Caco-2 (cell line): Measurements from ENCODE around the gene OTOP2. TPM values are rescaled to one million over a fixed set of nuclear protein-coding genes. Genes with fewer than 3 reads are reported as not detected.

ENCODE experiments used
- BruUV-seq: library from RNA; stranded (reverse); fragments of 400-500 nt; replicated peaks from 2 replicates; lab custom pipeline; 2021; lab: Mats Ljungman, UMichigan
- CTCF ChIA-PET: fragments of 300-600 bp; sonication (Branson Sonifier 250); formaldehyde crosslinking; loops from one replicate; lab custom pipeline; 2022; ENCODE audit warnings: antibody characterized with exemption; lab: Charles Lee
- POLR2A ChIA-PET: fragments of 300-600 bp; sonication (Branson Sonifier 250); formaldehyde crosslinking; loops from one replicate; lab custom pipeline; 2022; ENCODE audit warnings: antibody characterized with exemption; lab: Charles Lee
- DNase-seq, 2 experiments: peaks; one replicate each; pipeline versions ENCODE4 v3.0.0 to v3.0.0-alpha.2; 2020 to 2022
- H3K27me3 ChIP-seq: replicated peaks from 2 replicates; pipeline ENCODE4 v1.6.0; 2011; ENCODE audit warnings: low read length; ENCODE audit not compliant: control insufficient read depth, insufficient read depth
- H3K36me3 ChIP-seq: 2 replicates; pipeline ENCODE4 v1.5.1; 2011; ENCODE audit warnings: low read length; ENCODE audit not compliant: control insufficient read depth, insufficient read depth
- H3K4me1 ChIP-seq: fragments of 250-450 bp; sonication (Bioruptor Pico); 2 replicates; pipeline ENCODE4 v1.5.1; 2020; ENCODE audit warnings: mild to moderate bottlenecking
- H3K4me3 ChIP-seq: 2 replicates; pipeline ENCODE4 v1.5.1; 2011; ENCODE audit warnings: low read depth, mild to moderate bottlenecking, control low read depth, low read length
- H3K9me3 ChIP-seq: fragments of 250-450 bp; sonication (Bioruptor Pico); 2 replicates; pipeline ENCODE4 v1.5.1; 2020; ENCODE audit warnings: mild to moderate bottlenecking, moderate library complexity
- H3K27ac Mint-ChIP-seq: one replicate; pipeline ENCODE4 v1.8.0; 2022; ENCODE audit warnings: mixed read lengths; ENCODE audit not compliant: unreplicated experiment
- H3K27me3 Mint-ChIP-seq: one replicate; pipeline ENCODE4 v1.8.0; 2022; ENCODE audit warnings: mixed read lengths; ENCODE audit not compliant: insufficient read depth, unreplicated experiment
- H3K36me3 Mint-ChIP-seq: one replicate; pipeline ENCODE4 v1.8.0; 2022; ENCODE audit warnings: mild to moderate bottlenecking, mixed read lengths; ENCODE audit not compliant: insufficient read depth, unreplicated experiment
- H3K4me1 Mint-ChIP-seq: one replicate; pipeline ENCODE4 v1.8.0; 2022; ENCODE audit warnings: low read depth, mixed read lengths; ENCODE audit not compliant: unreplicated experiment
- H3K4me3 Mint-ChIP-seq: one replicate; pipeline ENCODE4 v1.8.0; 2022; ENCODE audit warnings: mild to moderate bottlenecking, moderate library complexity, mixed read lengths; ENCODE audit not compliant: unreplicated experiment
- H3K9me3 Mint-ChIP-seq: one replicate; pipeline ENCODE4 v1.8.0; 2022; ENCODE audit warnings: mixed read lengths; ENCODE audit not compliant: unreplicated experiment
- intact Hi-C: fragments of 100-400 bp; cut with micrococcal nuclease; formaldehyde crosslinking; loops from one replicate; pipeline ENCODE4 v1.10.0; 2022; ENCODE audit not compliant: unreplicated experiment
- total RNA-seq: library from RNA; stranded (reverse); gene quantifications from 2 replicates; pipeline ENCODE4 v1.2.3, GENCODE V29; 2022
- TF ChIP-seq, protein P1 (sequence below), 2 experiments: fragments of 200-600 bp in 1 of 2; IDR thresholded peaks; 1 replicate in 1 of 2; 2 replicates in 1 of 2; pipeline versions ENCODE4 v1.5.1 to v1.8.0; 2011 to 2022; ENCODE audit warnings: antibody characterized with exemption in 1 of 2, control low read depth in 1 of 2, inconsistent platforms in 1 of 2, low read depth in 1 of 2, low read length in 1 of 2, mild to moderate bottlenecking in 1 of 2, moderate library complexity in 1 of 2; ENCODE audit not compliant: insufficient read depth in 1 of 2, severe bottlenecking in 1 of 2, unreplicated experiment in 1 of 2

Gene OTOP2
- total RNA-seq, 1 experiment from 2014 or later = not detected

DNA sequence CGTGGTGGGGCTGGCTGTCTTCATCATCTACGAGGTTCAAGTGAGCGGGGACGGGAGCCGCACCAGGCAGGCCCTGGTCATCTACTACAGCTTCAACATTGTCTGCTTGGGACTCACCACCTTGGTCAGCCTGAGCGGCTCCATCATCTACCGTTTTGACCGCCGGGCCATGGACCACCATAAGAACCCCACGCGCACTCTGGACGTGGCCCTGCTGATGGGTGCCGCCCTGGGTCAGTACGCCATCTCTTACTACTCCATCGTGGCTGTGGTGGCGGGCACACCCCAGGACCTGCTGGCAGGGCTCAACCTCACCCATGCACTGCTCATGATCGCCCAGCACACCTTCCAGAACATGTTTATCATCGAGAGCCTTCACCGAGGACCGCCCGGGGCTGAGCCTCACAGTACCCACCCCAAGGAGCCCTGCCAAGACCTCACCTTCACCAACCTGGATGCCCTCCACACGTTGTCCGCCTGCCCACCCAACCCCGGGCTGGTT lies 6.5 kb downstream of the OTOP2 start:
- BruUV-seq = no TSS peak
- intact Hi-C loops = no loop called here
- no peaks in the 10 kb centered on the region for H3K4me1 ChIP-seq
- no peaks in the 10 kb centered on the region for H3K9me3 Mint-ChIP-seq
- ChIA-PET CTCF (no interaction called here), POLR2A (no interaction called here)
- peaks cover 15% of the 10 kb centered on the region for H3K27me3 Mint-ChIP-seq
- H3K27me3 ChIP-seq = no peaks in the 10 kb centered on the region; the same call in 1 of the 2 replicates
- H3K36me3 ChIP-seq = no peaks in the 10 kb centered on the region
- H3K9me3 ChIP-seq = no peaks in the 10 kb centered on the region
- H3K27ac Mint-ChIP-seq = no peak overlapping the region
- H3K4me3 ChIP-seq = no peak overlapping the region
- TF ChIP-seq, protein P1, sequence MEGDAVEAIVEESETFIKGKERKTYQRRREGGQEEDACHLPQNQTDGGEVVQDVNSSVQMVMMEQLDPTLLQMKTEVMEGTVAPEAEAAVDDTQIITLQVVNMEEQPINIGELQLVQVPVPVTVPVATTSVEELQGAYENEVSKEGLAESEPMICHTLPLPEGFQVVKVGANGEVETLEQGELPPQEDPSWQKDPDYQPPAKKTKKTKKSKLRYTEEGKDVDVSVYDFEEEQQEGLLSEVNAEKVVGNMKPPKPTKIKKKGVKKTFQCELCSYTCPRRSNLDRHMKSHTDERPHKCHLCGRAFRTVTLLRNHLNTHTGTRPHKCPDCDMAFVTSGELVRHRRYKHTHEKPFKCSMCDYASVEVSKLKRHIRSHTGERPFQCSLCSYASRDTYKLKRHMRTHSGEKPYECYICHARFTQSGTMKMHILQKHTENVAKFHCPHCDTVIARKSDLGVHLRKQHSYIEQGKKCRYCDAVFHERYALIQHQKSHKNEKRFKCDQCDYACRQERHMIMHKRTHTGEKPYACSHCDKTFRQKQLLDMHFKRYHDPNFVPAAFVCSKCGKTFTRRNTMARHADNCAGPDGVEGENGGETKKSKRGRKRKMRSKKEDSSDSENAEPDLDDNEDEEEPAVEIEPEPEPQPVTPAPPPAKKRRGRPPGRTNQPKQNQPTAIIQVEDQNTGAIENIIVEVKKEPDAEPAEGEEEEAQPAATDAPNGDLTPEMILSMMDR (IDR thresholded peaks at IDR 0.05; ENCODE audit: insufficient read depth in 1 of 2, low read depth in 1 of 2, low read length in 1 of 2, severe bottlenecking in 1 of 2, unreplicated experiment in 1 of 2) = no peak
- H3K4me3 Mint-ChIP-seq = no peak overlapping the region
- no peaks in the 10 kb centered on the region for H3K36me3 Mint-ChIP-seq
- no peak for DNase-seq
- H3K4me1 Mint-ChIP-seq = no peaks in the 10 kb centered on the region

- peaks cover 12% of the 10 kb centered on the region for H3K4me1 Mint-ChIP-seq
- TF ChIP-seq, protein P1 (IDR thresholded peaks at IDR 0.05; ENCODE audit: insufficient read depth in 1 of 2, low read depth in 1 of 2, low read length in 1 of 2, severe bottlenecking in 1 of 2, unreplicated experiment in 1 of 2) = no peak
- H3K27ac Mint-ChIP-seq = no peak overlapping the region
- no peaks in the 10 kb centered on the region for H3K9me3 Mint-ChIP-seq
- intact Hi-C loops = no loop called here
- no peak for DNase-seq
- Histone ChIP-seq H3K4me1 (no peaks in the 10 kb centered on the region), H3K4me3 (no peak overlapping the region), H3K36me3 (no peaks in the 10 kb centered on the region), H3K27me3 (no peaks in the 10 kb centered on the region; the same call in 1 of the 2 replicates), H3K9me3 (no peaks in the 10 kb centered on the region)
- peaks cover 16% of the 10 kb centered on the region for H3K27me3 Mint-ChIP-seq
- no peaks in the 10 kb centered on the region for H3K36me3 Mint-ChIP-seq
- POLR2A ChIA-PET = no interaction called here
- H3K4me3 Mint-ChIP-seq = no peak overlapping the region
- BruUV-seq = no TSS peak
- CTCF ChIA-PET = interaction anchor here (1.2 to 1.3 kb wide), 2 partner anchors 23 to 27 kb away, joined by 3 to 4 read pairs; no protein-coding TSS in a partner anchor
These were observed 11.0 kb downstream of the OTOP2 start for GRCh38 chr17:74935048-74935447.

DNA sequence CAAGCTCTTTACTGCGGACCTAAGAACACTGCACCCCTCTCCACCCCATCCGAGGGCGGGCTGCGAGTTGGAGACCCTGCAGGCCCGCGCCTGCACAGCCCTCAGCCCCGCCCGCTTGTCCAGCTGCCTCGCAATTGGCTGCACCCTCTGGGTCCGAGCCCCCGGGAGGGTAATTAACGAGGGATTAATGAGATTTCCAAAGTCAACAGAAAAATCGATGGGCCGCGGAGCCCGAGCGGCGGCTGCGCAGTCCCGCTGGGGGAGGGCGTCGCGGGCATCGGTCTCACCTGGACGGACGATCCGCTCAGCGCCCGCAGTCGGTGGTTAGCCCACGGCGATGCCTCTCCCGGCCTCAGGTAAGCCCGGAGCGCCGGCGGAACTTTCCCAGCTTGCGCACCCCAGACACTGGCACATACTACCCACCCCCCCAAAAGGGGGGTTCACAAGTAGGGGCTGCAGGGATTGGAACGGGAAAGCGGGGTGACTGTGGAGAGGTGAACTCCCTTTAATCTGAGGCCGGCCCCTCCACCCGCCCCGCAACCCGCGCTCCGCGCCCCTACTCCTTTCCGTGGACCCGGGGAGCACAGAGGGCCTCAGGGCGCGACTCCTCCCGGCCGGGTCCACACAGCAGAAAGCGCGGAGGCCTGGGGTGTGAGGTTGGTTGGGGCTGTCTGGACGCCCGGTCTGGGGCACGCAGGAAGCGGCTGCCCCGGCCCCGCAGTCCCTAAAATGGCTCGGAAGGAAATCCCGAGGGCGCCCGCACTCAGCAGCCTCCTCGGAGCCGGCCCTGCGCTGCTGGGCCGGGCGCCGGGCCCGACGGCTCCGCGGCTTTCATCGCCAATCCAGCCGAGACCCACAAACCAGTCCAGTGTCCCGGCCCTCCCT lies 11.8 kb downstream of the OTOP2 start, which contains the start of gene OTOP3:
Gene OTOP3, plus strand, starts transcription at position 314 of the 885 bp plus-strand sequence. Its CDS starts 24 bp downstream, at position 338.
- no peak within 1 kb of the TSS for H3K27ac Mint-ChIP-seq
- BruUV-seq = no TSS peak
- intact Hi-C loops = no loop called here
- Histone ChIP-seq H3K27me3 (no peaks in the 10 kb centered on the region; the same call in 1 of the 2 replicates), H3K4me3 (no peak within 1 kb of the TSS), H3K9me3 (no peaks in the 10 kb centered on the region), H3K36me3 (no peaks in the 10 kb centered on the region), H3K4me1 (no peaks in the 10 kb centered on the region)
- POLR2A ChIA-PET = no interaction called here
- TF ChIP-seq, protein P1 (IDR thresholded peaks at IDR 0.05; ENCODE audit: insufficient read depth in 1 of 2, low read depth in 1 of 2, low read length in 1 of 2, severe bottlenecking in 1 of 2, unreplicated experiment in 1 of 2) = no peak
- peaks cover 12% of the 10 kb centered on the region for H3K4me1 Mint-ChIP-seq
- no peak within 1 kb of the TSS for H3K4me3 Mint-ChIP-seq
- CTCF ChIA-PET = interaction anchor here (1.2 to 1.6 kb wide), 3 partner anchors 14 to 26 kb away, joined by 3 to 5 read pairs (median 4); no protein-coding TSS in a partner anchor
- H3K27me3 Mint-ChIP-seq = peaks cover 16% of the 10 kb centered on the region
- no peaks in the 10 kb centered on the region for H3K9me3 Mint-ChIP-seq
- DNase-seq = no peak
- no peaks in the 10 kb centered on the region for H3K36me3 Mint-ChIP-seq
